Pons (tissue), 1 donor: ENCODE measurements around the gene ZDHHC17.

Experiments used
- DNase-seq: peaks from one replicate; pipeline ENCODE4 v3.0.0-alpha.2; 2016; ENCODE audit warnings: low spot score

The ZDHHC17 gene

GRCh38 chr12:76878899-76879709 is 115.2 kb downstream of the ZDHHC17 start, which contains the start of gene CSRP2:
TSS of gene CSRP2 (minus strand) at chr12:76879019. CDS start at chr12:76866260, 12,759 bp downstream.
- peak; percentile 48 for DNase-seq

GRCh38 chr12:76879710-76880518 is 116.0 kb downstream of the ZDHHC17 start:
- DNase-seq, result no peak

GRCh38 chr12:76880519-76881023 is 116.7 kb downstream of the ZDHHC17 start:
- no peak for DNase-seq

- DNase-seq, result no peak
Measured at GRCh38 chr12:76881142-76881541, 117.2 kb downstream of the ZDHHC17 start.

DNA sequence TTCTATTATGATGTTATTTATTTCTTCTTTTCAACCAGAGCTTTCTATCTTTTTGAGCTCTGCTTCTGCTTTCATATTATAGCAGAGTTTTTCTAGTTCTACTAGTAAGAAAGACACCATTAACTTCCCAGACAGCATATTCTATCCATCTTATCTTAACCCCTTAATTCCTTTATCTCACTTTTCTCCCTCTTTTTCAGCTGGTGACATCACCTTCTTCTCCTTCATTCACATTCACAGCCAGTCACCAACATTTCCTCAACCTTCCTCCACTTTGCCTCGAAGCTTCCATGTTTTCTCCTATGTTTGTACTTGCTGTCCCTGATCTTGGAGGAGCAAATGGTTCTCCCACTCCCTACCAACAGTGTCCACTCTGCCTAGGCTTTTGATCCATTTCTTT is 118.5 kb downstream of the ZDHHC17 start:
- DNase-seq, result no peak

DNA sequence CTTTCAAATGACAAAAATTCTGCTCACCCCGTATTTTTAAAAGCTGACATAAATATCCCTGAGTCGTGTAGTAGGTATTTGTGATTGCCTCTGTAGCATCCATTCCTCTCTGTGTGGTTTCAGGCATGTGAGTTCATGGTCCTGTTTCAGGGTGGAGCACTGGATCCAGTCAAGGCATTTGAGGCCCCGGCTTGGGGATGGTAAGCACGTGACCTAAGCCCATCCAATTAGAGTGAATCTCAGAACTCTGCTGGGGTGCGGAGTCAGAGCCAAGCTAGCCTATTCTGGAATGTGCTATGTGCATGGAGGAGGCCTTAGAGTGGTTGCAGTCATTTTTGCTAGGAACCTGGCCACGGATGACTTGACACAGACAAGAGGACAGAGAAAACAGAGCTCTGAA is 119.2 kb downstream of the ZDHHC17 start:
- no peak for DNase-seq

DNA sequence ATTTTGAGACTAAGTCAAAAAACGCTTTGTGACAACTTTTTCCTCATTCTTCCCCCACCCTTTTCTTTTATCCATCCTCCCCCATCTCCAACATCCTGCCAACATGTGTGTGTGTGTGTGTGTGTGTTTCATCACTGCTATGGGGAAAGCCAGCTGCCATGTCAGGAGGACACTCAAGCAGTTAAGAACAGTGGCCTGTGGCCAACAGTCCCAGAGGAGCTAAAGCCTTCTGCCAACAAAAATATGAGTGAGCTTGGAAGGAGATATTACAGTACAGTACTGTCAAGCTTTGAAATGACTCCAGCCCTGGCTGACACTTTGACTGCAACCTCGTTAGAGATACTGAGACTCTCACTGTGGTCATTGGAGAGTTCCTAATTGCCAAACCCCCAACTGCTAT is 119.9 kb downstream of the ZDHHC17 start:
- no peak for DNase-seq

DNA sequence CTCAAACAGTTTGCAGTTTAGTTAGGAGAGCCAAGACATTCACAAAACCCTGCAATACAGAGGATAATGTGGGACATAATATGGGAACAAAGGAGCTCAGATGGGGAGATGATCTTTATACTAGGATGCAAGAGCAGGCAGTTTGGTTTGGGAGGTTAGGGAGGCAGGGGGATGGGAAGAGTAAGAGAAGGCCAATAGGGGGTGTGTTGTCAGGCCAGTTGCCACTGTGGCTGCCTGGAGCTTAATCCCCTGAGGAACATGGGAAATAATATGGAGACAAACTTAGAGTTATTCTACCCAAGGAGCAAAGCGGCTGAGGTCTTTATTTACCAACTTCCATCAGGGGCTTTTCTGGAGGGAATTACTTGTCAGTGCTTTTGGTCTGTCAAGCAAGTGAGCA is 124.9 kb downstream of the ZDHHC17 start:
- no peak for DNase-seq

DNA sequence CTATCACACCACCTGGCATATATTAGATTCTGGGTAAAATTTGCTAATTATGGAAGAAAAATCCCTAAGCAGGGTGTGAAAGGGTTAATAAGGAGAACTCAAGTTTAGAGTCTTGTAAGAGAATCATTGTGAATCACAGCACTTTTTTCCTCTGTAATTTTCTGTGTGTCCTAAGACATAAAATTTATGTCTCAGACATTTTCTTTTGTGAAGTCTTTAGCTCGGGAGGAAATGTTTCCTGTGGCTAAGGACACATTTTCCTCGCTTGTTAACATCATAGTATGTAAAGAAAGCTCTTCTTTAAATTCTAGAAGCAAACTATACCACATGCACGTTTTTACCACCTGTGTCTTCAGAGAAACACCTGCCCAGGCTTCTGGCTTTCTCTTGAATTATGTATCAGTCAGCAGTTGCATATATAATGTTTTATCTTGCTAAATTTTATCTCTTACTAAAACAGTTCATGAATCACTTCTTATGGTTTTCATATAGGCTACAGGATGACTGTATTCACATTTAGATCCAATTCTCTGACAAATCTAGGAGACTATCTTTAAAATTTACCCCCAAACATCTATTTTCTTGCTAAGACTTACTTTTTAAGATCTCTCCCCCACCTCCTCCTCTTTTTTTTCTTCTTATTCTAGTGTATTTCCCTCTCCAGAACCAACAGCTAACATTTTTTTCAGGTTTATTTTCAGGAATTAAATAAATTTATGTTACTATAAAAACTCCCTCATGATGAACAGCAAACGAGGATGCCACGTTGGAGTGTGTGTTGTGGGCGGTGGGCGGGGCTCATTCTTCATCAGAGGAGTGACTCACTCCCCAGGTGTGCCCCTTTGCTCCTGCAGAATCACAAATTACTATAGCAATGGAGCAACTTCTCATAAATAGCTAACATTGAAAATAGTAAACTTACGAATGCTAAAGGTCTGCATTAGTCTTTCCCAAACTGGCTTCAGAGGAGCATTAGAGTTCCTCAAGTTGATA is 126.5 kb downstream of the ZDHHC17 start:
- DNase-seq, result no peak

DNA sequence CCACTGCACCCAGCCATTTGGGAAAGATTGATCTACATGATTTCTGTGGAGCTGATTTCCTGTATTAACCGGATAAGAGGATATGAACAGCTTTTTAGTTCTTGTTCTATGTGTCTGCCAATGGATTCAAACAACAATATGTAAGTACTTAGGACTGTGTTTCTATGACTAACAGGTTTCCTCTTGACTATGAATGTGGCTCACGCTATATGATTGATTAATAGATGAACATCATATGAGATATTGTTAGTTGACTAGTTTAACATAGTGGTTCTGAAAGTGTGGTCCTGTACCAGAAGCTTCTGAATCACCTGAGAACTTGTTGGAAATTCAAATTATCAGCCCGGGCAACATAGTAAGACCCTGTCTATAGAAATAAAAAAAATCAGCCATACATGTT is 127.7 kb downstream of the ZDHHC17 start:
- DNase-seq, result no peak

- no peak for DNase-seq
Measured at GRCh38 chr12:76895796-76896195, 131.9 kb downstream of the ZDHHC17 start.

DNA sequence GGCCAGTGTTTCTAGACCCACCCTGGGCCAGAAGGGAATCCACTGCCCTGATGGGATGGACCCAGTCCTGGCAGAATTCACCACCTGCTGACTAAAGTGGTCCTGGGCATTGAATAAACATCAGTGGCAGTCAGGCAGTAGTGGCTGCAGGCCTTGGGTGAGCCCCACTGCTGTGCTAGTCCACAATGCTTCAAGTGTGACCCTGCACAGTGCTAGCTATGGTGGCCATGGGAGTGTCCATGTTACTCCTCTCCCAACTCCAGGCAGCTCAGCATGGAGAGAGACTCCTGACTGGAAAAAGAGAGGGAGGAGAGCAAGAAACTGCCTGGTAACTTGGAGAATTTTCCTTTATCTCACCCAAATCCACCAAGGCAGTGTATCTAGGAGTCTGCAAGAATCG is 132.4 kb downstream of the ZDHHC17 start:
- DNase-seq, result no peak

GRCh38 chr12:76898442-76898841 is 134.5 kb downstream of the ZDHHC17 start:
- DNase-seq, result no peak

DNA sequence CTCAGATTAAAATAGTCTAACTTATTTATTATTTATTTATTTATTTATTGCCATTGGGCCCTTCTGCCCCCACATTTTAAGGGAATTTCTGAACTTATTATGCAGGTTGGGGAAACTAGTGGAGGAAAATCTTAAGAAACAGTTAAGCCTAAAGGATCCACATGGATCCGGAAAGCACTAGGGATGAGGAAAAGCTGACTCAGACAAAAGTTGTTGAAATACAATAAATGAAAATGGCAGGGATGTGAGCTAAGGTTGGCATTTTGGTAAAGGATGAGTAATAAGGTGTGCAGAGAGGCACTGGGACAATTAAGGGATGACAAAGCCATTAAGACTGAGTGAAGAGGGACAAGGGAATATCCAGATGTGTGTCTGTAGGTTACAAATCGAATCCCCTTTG is 135.6 kb downstream of the ZDHHC17 start:
- no peak for DNase-seq

DNA sequence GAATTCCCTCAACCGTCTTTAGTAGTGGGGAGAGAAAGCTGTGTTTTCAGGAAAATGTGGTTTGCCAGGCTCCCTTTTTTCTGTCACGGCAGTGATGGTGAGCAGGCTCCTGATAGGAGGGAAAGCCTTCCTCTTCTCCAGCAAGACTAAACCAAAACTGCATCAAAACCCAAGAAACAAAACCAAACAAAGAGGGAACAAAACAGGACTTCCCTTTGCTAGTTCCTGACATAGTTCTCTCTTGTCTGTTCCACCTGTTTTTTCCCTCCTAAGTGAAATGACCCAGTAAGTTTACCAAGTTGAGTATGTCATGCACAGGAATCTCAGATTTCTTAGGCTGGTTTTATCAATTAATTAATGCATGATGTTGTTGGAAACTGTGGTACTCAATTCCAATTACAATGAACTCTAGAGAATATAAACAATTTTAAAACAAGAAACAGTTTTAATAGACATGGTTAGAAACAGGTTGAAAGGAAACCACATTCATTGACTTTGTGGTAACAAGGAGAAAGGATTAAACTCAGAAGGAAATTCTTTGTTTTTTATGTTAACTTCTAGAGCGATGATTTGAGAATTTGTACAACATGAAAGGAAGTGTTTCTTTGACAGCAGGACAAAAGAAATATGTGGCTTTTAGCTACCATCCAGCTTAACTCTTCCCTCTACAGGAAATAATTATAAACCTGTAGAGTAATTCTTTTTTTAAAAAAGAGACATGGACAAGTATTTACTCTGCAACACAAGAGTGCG is 137.9 kb downstream of the ZDHHC17 start:
- no peak for DNase-seq
